ENCODE measurements around the gene NYAP2.

GRCh38 chr2:225468131-225468530 is 68.6 kb downstream of the NYAP2 start:
- TF ChIP-seq NBN (IDR thresholded peaks at IDR 0.05) (no peak), SIN3A (IDR thresholded peaks at IDR 0.05; ENCODE audit: low read depth, low read length) (no peak), POLR2A (IDR thresholded peaks at IDR 0.05; ENCODE audit: low read depth, low read length) (no peak), ETV6 (conservative IDR thresholded peaks at IDR 0.05 in 1 of 2, IDR thresholded peaks at IDR 0.05 in 1 of 2; ENCODE audit: borderline replicate concordance in 1 of 2, low read depth in 1 of 2) (no peak), NRF1 (conservative IDR thresholded peaks at IDR 0.05; ENCODE audit: low read depth, low read length) (no peak), SPI1 (IDR thresholded peaks at IDR 0.05; ENCODE audit: borderline replicate concordance, insufficient read depth, low read depth, low read length) (no peak), DPF2 (IDR thresholded peaks at IDR 0.05) (no peak), PKNOX1 (IDR thresholded peaks at IDR 0.05) (no peak)
- TF ChIP-seq, protein P1, sequence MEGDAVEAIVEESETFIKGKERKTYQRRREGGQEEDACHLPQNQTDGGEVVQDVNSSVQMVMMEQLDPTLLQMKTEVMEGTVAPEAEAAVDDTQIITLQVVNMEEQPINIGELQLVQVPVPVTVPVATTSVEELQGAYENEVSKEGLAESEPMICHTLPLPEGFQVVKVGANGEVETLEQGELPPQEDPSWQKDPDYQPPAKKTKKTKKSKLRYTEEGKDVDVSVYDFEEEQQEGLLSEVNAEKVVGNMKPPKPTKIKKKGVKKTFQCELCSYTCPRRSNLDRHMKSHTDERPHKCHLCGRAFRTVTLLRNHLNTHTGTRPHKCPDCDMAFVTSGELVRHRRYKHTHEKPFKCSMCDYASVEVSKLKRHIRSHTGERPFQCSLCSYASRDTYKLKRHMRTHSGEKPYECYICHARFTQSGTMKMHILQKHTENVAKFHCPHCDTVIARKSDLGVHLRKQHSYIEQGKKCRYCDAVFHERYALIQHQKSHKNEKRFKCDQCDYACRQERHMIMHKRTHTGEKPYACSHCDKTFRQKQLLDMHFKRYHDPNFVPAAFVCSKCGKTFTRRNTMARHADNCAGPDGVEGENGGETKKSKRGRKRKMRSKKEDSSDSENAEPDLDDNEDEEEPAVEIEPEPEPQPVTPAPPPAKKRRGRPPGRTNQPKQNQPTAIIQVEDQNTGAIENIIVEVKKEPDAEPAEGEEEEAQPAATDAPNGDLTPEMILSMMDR (IDR thresholded peaks at IDR 0.05 in 2 of 3, conservative IDR thresholded peaks at IDR 0.05 in 1 of 3; ENCODE audit: control insufficient read depth in 2 of 3, extremely low read depth in 1 of 3, insufficient read depth in 1 of 3, low read depth in 3 of 3, low read length in 3 of 3) = no peak
- TF ChIP-seq, protein P2, sequence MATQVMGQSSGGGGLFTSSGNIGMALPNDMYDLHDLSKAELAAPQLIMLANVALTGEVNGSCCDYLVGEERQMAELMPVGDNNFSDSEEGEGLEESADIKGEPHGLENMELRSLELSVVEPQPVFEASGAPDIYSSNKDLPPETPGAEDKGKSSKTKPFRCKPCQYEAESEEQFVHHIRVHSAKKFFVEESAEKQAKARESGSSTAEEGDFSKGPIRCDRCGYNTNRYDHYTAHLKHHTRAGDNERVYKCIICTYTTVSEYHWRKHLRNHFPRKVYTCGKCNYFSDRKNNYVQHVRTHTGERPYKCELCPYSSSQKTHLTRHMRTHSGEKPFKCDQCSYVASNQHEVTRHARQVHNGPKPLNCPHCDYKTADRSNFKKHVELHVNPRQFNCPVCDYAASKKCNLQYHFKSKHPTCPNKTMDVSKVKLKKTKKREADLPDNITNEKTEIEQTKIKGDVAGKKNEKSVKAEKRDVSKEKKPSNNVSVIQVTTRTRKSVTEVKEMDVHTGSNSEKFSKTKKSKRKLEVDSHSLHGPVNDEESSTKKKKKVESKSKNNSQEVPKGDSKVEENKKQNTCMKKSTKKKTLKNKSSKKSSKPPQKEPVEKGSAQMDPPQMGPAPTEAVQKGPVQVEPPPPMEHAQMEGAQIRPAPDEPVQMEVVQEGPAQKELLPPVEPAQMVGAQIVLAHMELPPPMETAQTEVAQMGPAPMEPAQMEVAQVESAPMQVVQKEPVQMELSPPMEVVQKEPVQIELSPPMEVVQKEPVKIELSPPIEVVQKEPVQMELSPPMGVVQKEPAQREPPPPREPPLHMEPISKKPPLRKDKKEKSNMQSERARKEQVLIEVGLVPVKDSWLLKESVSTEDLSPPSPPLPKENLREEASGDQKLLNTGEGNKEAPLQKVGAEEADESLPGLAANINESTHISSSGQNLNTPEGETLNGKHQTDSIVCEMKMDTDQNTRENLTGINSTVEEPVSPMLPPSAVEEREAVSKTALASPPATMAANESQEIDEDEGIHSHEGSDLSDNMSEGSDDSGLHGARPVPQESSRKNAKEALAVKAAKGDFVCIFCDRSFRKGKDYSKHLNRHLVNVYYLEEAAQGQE (IDR thresholded peaks at IDR 0.05; ENCODE audit: low read depth, low read length) = no peak

All from GM12878 (cell line).